H1 (cell line): ENCODE data around the gene HSPA4. TPM values are rescaled to one million over a fixed set of nuclear protein-coding genes. Genes with fewer than 3 reads are reported as not detected.
"Not testable (repeated sequence)": the region's sequence is repeated elsewhere in the genome, so short reads cannot be mapped to it uniquely, and the experiment has no call there.

Source experiments
- CTCF ChIA-PET: fragments of 300-600 bp; sonication (Branson Sonifier 250); formaldehyde crosslinking; loops from one replicate; lab custom pipeline; 2021; ENCODE audit not compliant: partially characterized antibody; lab: Charles Lee
- POLR2A ChIA-PET: fragments of 300-600 bp; sonication (Branson Sonifier 250); formaldehyde crosslinking; loops from one replicate; lab custom pipeline; 2021; ENCODE audit warnings: inconsistent platforms; ENCODE audit not compliant: partially characterized antibody; lab: Charles Lee
- DNase-seq, 2 experiments: peaks; one replicate each; pipeline versions ENCODE4 v3.0.0 to v3.0.0-alpha.2; 2010 to 2022; ENCODE audit warnings: low spot score in 2 of 2, low read depth in 1 of 2, mixed read lengths in 1 of 2
- FAIRE-seq: peaks from 2 replicates; lab custom pipeline; 2011; peaks lifted over from hg19 to GRCh38; lab: Jason Lieb, UNC
- H2AFZ ChIP-seq: 2 replicates; pipeline ENCODE4 v1.8.1; 2012; ENCODE audit warnings: low read length, inconsistent platforms
- H2AK5ac ChIP-seq: 2 replicates; pipeline ENCODE4 v1.6.1; 2013; ENCODE audit warnings: low read depth, low read length
- H2BK120ac ChIP-seq: replicated peaks from 2 replicates; pipeline ENCODE3; 2013; ENCODE audit warnings: low read depth, low read length, inconsistent platforms
- H2BK12ac ChIP-seq: 2 replicates; pipeline ENCODE4 v1.6.1; 2013; ENCODE audit warnings: low read depth, low read length
- H2BK15ac ChIP-seq: 2 replicates; pipeline ENCODE4 v1.6.1; 2013; ENCODE audit warnings: low read length
- H2BK20ac ChIP-seq: 2 replicates; pipeline ENCODE4 v1.6.1; 2013; ENCODE audit warnings: low read length
- H2BK5ac ChIP-seq: 2 replicates; pipeline ENCODE4 v1.6.1; 2013; ENCODE audit warnings: low read depth, low read length
- H3K14ac ChIP-seq: 2 replicates; pipeline ENCODE4 v1.6.1; 2013; ENCODE audit warnings: inconsistent platforms; ENCODE audit not compliant: insufficient read length
- H3K18ac ChIP-seq: 2 replicates; pipeline ENCODE4 v1.6.1; 2013; ENCODE audit warnings: low read length; ENCODE audit errors: extremely low read depth
- H3K23ac ChIP-seq: 2 replicates; pipeline ENCODE4 v1.6.1; 2013; ENCODE audit warnings: inconsistent platforms; ENCODE audit not compliant: insufficient read length
- H3K23me2 ChIP-seq: 2 replicates; pipeline ENCODE4 v1.6.1; 2013; ENCODE audit warnings: low read depth, low read length
- H3K27ac ChIP-seq: 2 replicates; pipeline ENCODE4 v1.6.1; 2011; ENCODE audit warnings: low read depth, low read length, inconsistent platforms
- H3K27me3 ChIP-seq, 4 experiments: replicated peaks in 1 of 4; 1 replicate in 1 of 4; 2 replicates in 3 of 4; pipeline versions ENCODE4 v1.6.1 to v1.8.1; 2011 to 2013; ENCODE audit warnings: low read length in 3 of 4, mild to moderate bottlenecking in 3 of 4, inconsistent platforms in 2 of 4, mixed read lengths in 2 of 4, moderate library complexity in 1 of 4; ENCODE audit not compliant: control insufficient read depth in 3 of 4, insufficient read depth in 3 of 4; ENCODE audit errors: extremely low read depth in 1 of 4
- H3K36me3 ChIP-seq, 4 experiments: 2 replicates each; pipeline versions ENCODE4 v1.6.1 to v1.8.1; 2011 to 2013; ENCODE audit warnings: mild to moderate bottlenecking in 4 of 4, low read length in 3 of 4, moderate library complexity in 2 of 4, control low read depth in 1 of 4, inconsistent platforms in 1 of 4; ENCODE audit not compliant: insufficient read depth in 4 of 4, control insufficient read depth in 2 of 4
- H3K4ac ChIP-seq: replicated peaks from 2 replicates; pipeline ENCODE3; 2013; ENCODE audit warnings: low read length, low read depth, mixed read lengths, inconsistent platforms; ENCODE audit not compliant: insufficient read length
- H3K4me1 ChIP-seq, 4 experiments: replicated peaks in 1 of 4; 1 replicate in 1 of 4; 2 replicates in 3 of 4; pipeline versions ENCODE4 v1.6.1 to v1.8.1; 2011 to 2013; ENCODE audit warnings: low read length in 3 of 4, inconsistent platforms in 2 of 4, mixed read lengths in 1 of 4; ENCODE audit not compliant: insufficient read depth in 4 of 4, control insufficient read depth in 3 of 4
- H3K4me2 ChIP-seq, 2 experiments: 2 replicates each; pipeline versions ENCODE4 v1.6.1 to v1.8.1; 2011 to 2013; ENCODE audit warnings: low read depth in 2 of 2, low read length in 2 of 2, control low read depth in 1 of 2, inconsistent platforms in 1 of 2, mild to moderate bottlenecking in 1 of 2; ENCODE audit not compliant: insufficient read depth in 1 of 2
- H3K4me3 ChIP-seq, 4 experiments: fragments of 200-600, 300-600 bp in 1 of 4; sonication (generic), shearing (Covaris generic), sonication (Bioruptor Twin) in 1 of 4; 2 replicates each; pipeline versions ENCODE4 v1.5.1 to v1.8.1; 2011 to 2016; ENCODE audit warnings: low read length in 4 of 4, low read depth in 3 of 4, control low read depth in 2 of 4, inconsistent platforms in 2 of 4, mild to moderate bottlenecking in 2 of 4, mixed read lengths in 1 of 4, moderate library complexity in 1 of 4; ENCODE audit not compliant: insufficient read depth in 2 of 4; ENCODE audit errors: extremely low read depth in 1 of 4
- H3K56ac ChIP-seq: replicated peaks from 2 replicates; pipeline ENCODE3; 2013; ENCODE audit warnings: low read depth, mild to moderate bottlenecking, mixed read lengths, low read length, inconsistent platforms; ENCODE audit not compliant: insufficient read length
- H3K79me1 ChIP-seq: 2 replicates; pipeline ENCODE4 v1.6.1; 2013; ENCODE audit warnings: low read depth, low read length, control low read depth
- H3K79me2 ChIP-seq, 2 experiments: 2 replicates each; pipeline versions ENCODE4 v1.6.1 to v1.8.1; 2012 to 2013; ENCODE audit warnings: low read length in 2 of 2, mild to moderate bottlenecking in 2 of 2, inconsistent platforms in 1 of 2; ENCODE audit not compliant: insufficient read depth in 2 of 2, control insufficient read depth in 1 of 2
- H3K9ac ChIP-seq, 4 experiments: replicated peaks in 1 of 4; 1 replicate in 1 of 4; 2 replicates in 3 of 4; pipeline versions ENCODE4 v1.6.1 to v1.8.1; 2011 to 2013; ENCODE audit warnings: low read depth in 3 of 4, low read length in 3 of 4, control low read depth in 2 of 4, mild to moderate bottlenecking in 2 of 4, moderate library complexity in 2 of 4, inconsistent platforms in 1 of 4; ENCODE audit errors: extremely low read depth in 1 of 4
- H3K9me3 ChIP-seq, 2 experiments: 2 replicates each; pipeline versions ENCODE4 v1.6.1 to v1.8.1; 2012 to 2013; ENCODE audit warnings: mild to moderate bottlenecking in 2 of 2, moderate library complexity in 2 of 2, control low read depth in 1 of 2, inconsistent platforms in 1 of 2, low read depth in 1 of 2, low read length in 1 of 2, mixed read lengths in 1 of 2; ENCODE audit not compliant: insufficient read depth in 2 of 2
- H4K20me1 ChIP-seq, 2 experiments: replicated peaks in 1 of 2; 2 replicates each; pipeline versions ENCODE3 to v1.8.1; 2011 to 2013; ENCODE audit warnings: inconsistent platforms in 2 of 2, low read length in 2 of 2, mild to moderate bottlenecking in 1 of 2; ENCODE audit not compliant: insufficient read depth in 2 of 2, control insufficient read depth in 1 of 2
- H4K5ac ChIP-seq: 2 replicates; pipeline ENCODE4 v1.6.1; 2013; ENCODE audit warnings: low read length, low read depth, mixed read lengths, inconsistent platforms; ENCODE audit not compliant: insufficient read length
- H4K8ac ChIP-seq: 2 replicates; pipeline ENCODE4 v1.8.0; 2013; ENCODE audit warnings: mild to moderate bottlenecking, moderate library complexity, low read length, inconsistent platforms; ENCODE audit not compliant: insufficient read depth; ENCODE audit errors: extremely low read depth
- H4K91ac ChIP-seq: replicated peaks from 2 replicates; pipeline ENCODE3; 2013; ENCODE audit warnings: low read length, mixed read lengths, inconsistent platforms; ENCODE audit not compliant: insufficient read length
- WGBS, 2 experiments: shearing (Covaris generic) in 1 of 2; methylation state at CpG; one replicate each; pipeline versions ENCODE4 v1.1.6 to v1.1.7; 2013 to 2015; ENCODE audit warnings: low lambda C conversion rate in 2 of 2, mixed read lengths in 2 of 2, inconsistent platforms in 1 of 2, low coverage in 1 of 2, missing lambda C conversion rate in 1 of 2; ENCODE audit not compliant: insufficient replicate concordance in 2 of 2, insufficient coverage in 1 of 2, insufficient read length in 1 of 2; ENCODE audit errors: extremely low coverage in 1 of 2, missing lambda C conversion rate in 1 of 2; 5-methylcytosine and 5-hydroxymethylcytosine counted together
- polyA plus RNA-seq, 7 experiments: library from polyadenylated mRNA; depleted of rRNA in 3 of 7; stranded (reverse) in 5 of 7; unstranded in 2 of 7; fragments of >200 nt in 5 of 7; fragments of 200-250 nt in 2 of 7; gene quantifications; 1 replicate in 5 of 7; 2 replicates in 1 of 7; 4 replicates in 1 of 7; pipeline versions ENCODE4 v1.2.1 to v1.2.3, GENCODE V29; 2011 to 2013; ENCODE audit warnings: missing spikeins in 2 of 7, mixed read lengths in 2 of 7
- total RNA-seq: library from RNA; stranded (reverse); fragmentation: NEBNext Ultra II Directional; extraction: Animal tissue kit (Norgen Biotek cat#: 25700); gene quantifications from 2 replicates; pipeline ENCODE4 v1.2.1, GENCODE V29; 2021

The HSPA4 gene
- total and polyA plus RNA-seq, 2 of the 8 experiments (the other 6 are each of a cell fraction or from before 2014, with no cell fraction given) = 28.9 to 445 TPM

DNA sequence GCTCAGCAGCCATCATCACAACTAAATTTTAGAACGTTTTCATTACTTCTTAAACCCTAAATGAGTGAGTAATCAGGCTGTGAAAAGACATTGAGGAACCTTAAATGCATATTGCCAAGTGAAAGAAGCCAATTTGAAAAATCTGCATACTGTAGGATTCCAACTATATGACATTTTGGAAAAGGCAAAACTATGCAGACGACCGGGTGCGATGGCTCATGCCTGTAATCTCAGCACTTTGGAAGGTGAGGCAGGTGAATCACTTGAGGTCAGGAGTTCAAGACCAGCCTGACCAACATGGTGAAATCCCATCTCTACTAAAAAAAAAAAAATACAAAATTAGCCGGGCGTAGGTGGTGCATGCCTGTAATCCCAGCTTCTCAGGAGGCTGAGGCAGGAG, 33.4 kb downstream of the HSPA4 start:
- FAIRE-seq = not testable (repeated sequence)

More for the DNA sequence above, 33.4 kb downstream of the HSPA4 start:
- not testable (repeated sequence) for H2BK15ac ChIP-seq, H3K4me2 ChIP-seq, H3K27ac ChIP-seq, H3K27me3 ChIP-seq, H3K4me3 ChIP-seq, H3K18ac ChIP-seq, H2BK5ac ChIP-seq, H2AFZ ChIP-seq, H3K9ac ChIP-seq, H3K56ac ChIP-seq, H3K79me1 ChIP-seq, DNase-seq, H2BK20ac ChIP-seq, H2BK12ac ChIP-seq, H3K14ac ChIP-seq, H4K8ac ChIP-seq, H3K9me3 ChIP-seq, H3K23ac ChIP-seq, H2AK5ac ChIP-seq, H3K4me1 ChIP-seq, H3K23me2 ChIP-seq, H2BK120ac ChIP-seq, H4K91ac ChIP-seq, H4K5ac ChIP-seq, H3K4ac ChIP-seq, H4K20me1 ChIP-seq
- WGBS, 2 experiments = 93% methylated on average over 6 of the region's 6 CpGs; no CpG with 5 or more reads in 1 of the 2 experiments
- ChIA-PET CTCF (interaction anchor here (0.6 kb wide), 1 partner anchor 68 kb away, joined by 4 read pairs; no protein-coding TSS in a partner anchor), POLR2A (interaction anchor here (1.2 kb wide), 1 partner anchor 34 kb away, joined by 3 read pairs; the partner anchor contains the start of gene HSPA4)
- Histone ChIP-seq H3K79me2 (peaks cover 2 to 64% of the 10 kb centered on the region in 2 experiments; a peak in 2 of 4 replicates), H3K36me3 (peaks cover 6 to 69% (median 38%) of the 10 kb centered on the region in 4 experiments)
